Measurements from ENCODE around the gene WFDC12. TPM values are rescaled to one million over a fixed set of nuclear protein-coding genes. Genes with fewer than 3 reads are reported as not detected.
A peak's percentile ranks its signal among the peaks of the same experiment; 100 is the strongest.

The WFDC12 gene
- total RNA-seq, 1 experiment from 2014 or later: not detected

GRCh38 chr20:45087814-45088213, 36.5 kb downstream of the WFDC12 start:
- Histone ChIP-seq H3K36me3 (ENCODE audit: low read depth, low read length) (0 out of 2 replicates have a peak, but pooled peaks cover under 1% of the 10 kb centered on the region), H4K20me1 (ENCODE audit: low read length) (no peaks in the 10 kb centered on the region), H3K9me3 (ENCODE audit: low read length) (no peaks in the 10 kb centered on the region), H3K27me3 (ENCODE audit: low read length) (no peaks in the 10 kb centered on the region), H3K27ac (ENCODE audit: low read length) (peak overlapping the region; percentile 88), H3K4me1 (ENCODE audit: insufficient read depth, low read length) (peaks cover 28% of the 10 kb centered on the region), H3K9ac (ENCODE audit: low read length) (peak overlapping the region; percentile 30), H3K4me3 (ENCODE audit: low read length) (peak overlapping the region; percentile 14; the same call in 1 of the 2 replicates), H3K79me2 (ENCODE audit: low read length) (no peaks in the 10 kb centered on the region), H3K4me2 (ENCODE audit: low read length) (peak overlapping the region; percentile 68), H3K9me2 (replicated peaks; ENCODE audit: low read length) (no peaks in the 10 kb centered on the region), H3F3A (ENCODE audit: low read length, unreplicated experiment) (peaks cover 9% of the 10 kb centered on the region), H2AFZ (ENCODE audit: low read length) (peak overlapping the region; percentile 20; the same call in 1 of the 2 replicates)
- DNase-seq (peak; percentile 70), ATAC-seq (peak; percentile 43)
- TSS peak; percentile 99 for BruUV-seq (replicated peaks)
- CTCF ChIA-PET: no interaction called here
- POLR2A ChIA-PET (ENCODE audit: unreplicated experiment): no interaction called here
- TF ChIP-seq CTCF (conservative IDR thresholded peaks at IDR 0.05; ENCODE audit: low read depth, low read length) (no peak), EZH2phosphoT487 (IDR thresholded peaks at IDR 0.05; ENCODE audit: borderline replicate concordance, low read length) (no peak), EZH2 (IDR thresholded peaks at IDR 0.05; ENCODE audit: low read length, unreplicated experiment) (no peak)
- intact Hi-C loops (cut with micrococcal nuclease): loop anchor here (1.0 kb wide), 1 partner anchor 27 kb away; no protein-coding TSS in a partner anchor

- intact Hi-C loops (cut with micrococcal nuclease): no loop called here
- POLR2A ChIA-PET (ENCODE audit: unreplicated experiment): no interaction called here
- Histone ChIP-seq H3K36me3 (ENCODE audit: low read depth, low read length) (0 out of 2 replicates have a peak, but pooled peaks cover 7% of the 10 kb centered on the region), H3K4me3 (ENCODE audit: low read length) (no peak overlapping the region), H2AFZ (ENCODE audit: low read length) (no peak overlapping the region), H3F3A (ENCODE audit: low read length, unreplicated experiment) (peaks cover 9% of the 10 kb centered on the region), H3K79me2 (ENCODE audit: low read length) (no peaks in the 10 kb centered on the region), H3K9me3 (ENCODE audit: low read length) (no peaks in the 10 kb centered on the region), H3K4me2 (ENCODE audit: low read length) (peak overlapping the region; percentile 68), H4K20me1 (ENCODE audit: low read length) (no peaks in the 10 kb centered on the region), H3K4me1 (ENCODE audit: insufficient read depth, low read length) (peaks cover 28% of the 10 kb centered on the region), H3K27me3 (ENCODE audit: low read length) (no peaks in the 10 kb centered on the region), H3K27ac (ENCODE audit: low read length) (peak overlapping the region; percentile 88), H3K9ac (ENCODE audit: low read length) (no peak overlapping the region), H3K9me2 (replicated peaks; ENCODE audit: low read length) (no peaks in the 10 kb centered on the region)
- no TSS peak for BruUV-seq (replicated peaks)
- no peak for TF ChIP-seq EZH2phosphoT487 (IDR thresholded peaks at IDR 0.05; ENCODE audit: borderline replicate concordance, low read length)
- no peak for TF ChIP-seq CTCF (conservative IDR thresholded peaks at IDR 0.05; ENCODE audit: low read depth, low read length)
- TF ChIP-seq EZH2 (IDR thresholded peaks at IDR 0.05; ENCODE audit: low read length, unreplicated experiment): no peak
- peak; percentile 36 for DNase-seq
- no peak; the same call in 1 of the 2 replicates for ATAC-seq
- CTCF ChIA-PET: no interaction called here
Observed at GRCh38 chr20:45087097-45087790, 37.0 kb downstream of the WFDC12 start.

- Histone ChIP-seq H3K4me1 (ENCODE audit: insufficient read depth, low read length) (peaks cover 28% of the 10 kb centered on the region), H3K9me2 (replicated peaks; ENCODE audit: low read length) (no peaks in the 10 kb centered on the region)
- POLR2A ChIA-PET (ENCODE audit: unreplicated experiment): no interaction called here
Observed at GRCh38 chr20:45085867-45086266, 38.4 kb downstream of the WFDC12 start.

More at GRCh38 chr20:45085867-45086266, 38.4 kb downstream of the WFDC12 start:
- Histone ChIP-seq H2AFZ (ENCODE audit: low read length) (no peak overlapping the region), H3K9ac (ENCODE audit: low read length) (no peak overlapping the region), H3F3A (ENCODE audit: low read length, unreplicated experiment) (peaks cover 9% of the 10 kb centered on the region), H3K9me3 (ENCODE audit: low read length) (no peaks in the 10 kb centered on the region), H3K4me2 (ENCODE audit: low read length) (no peak overlapping the region), H3K27ac (ENCODE audit: low read length) (no peak overlapping the region), H3K79me2 (ENCODE audit: low read length) (no peaks in the 10 kb centered on the region), H4K20me1 (ENCODE audit: low read length) (no peaks in the 10 kb centered on the region), H3K36me3 (ENCODE audit: low read depth, low read length) (0 out of 2 replicates have a peak, but pooled peaks cover 8% of the 10 kb centered on the region), H3K27me3 (ENCODE audit: low read length) (no peaks in the 10 kb centered on the region), H3K4me3 (ENCODE audit: low read length) (no peak overlapping the region)
- CTCF ChIA-PET: no interaction called here
- intact Hi-C loops (cut with micrococcal nuclease): no loop called here
- no peak for TF ChIP-seq EZH2phosphoT487 (IDR thresholded peaks at IDR 0.05; ENCODE audit: borderline replicate concordance, low read length)
- TF ChIP-seq EZH2 (IDR thresholded peaks at IDR 0.05; ENCODE audit: low read length, unreplicated experiment): no peak
- BruUV-seq (replicated peaks): no TSS peak
- DNase-seq: no peak
- ATAC-seq: no peak
